Adipocyte (in vitro differentiated cells): Measurements from ENCODE around the gene SEMA4D.
A peak's percentile ranks its signal among the peaks of the same experiment; 100 is the strongest.

Source experiments
- DNase-seq: peaks from one replicate; pipeline ENCODE4 v3.0.0-alpha.2; 2015; ENCODE audit warnings: low read depth
- H3K27me3 ChIP-seq: replicated peaks from 2 replicates; pipeline ENCODE4 v1.7.0; 2013; ENCODE audit warnings: mild to moderate bottlenecking, low read length, moderate library complexity; ENCODE audit not compliant: control insufficient read depth, insufficient read depth
- H3K36me3 ChIP-seq: 2 replicates; pipeline ENCODE4 v1.7.0; 2013; ENCODE audit warnings: low read length, mild to moderate bottlenecking, moderate library complexity; ENCODE audit not compliant: control insufficient read depth, insufficient read depth, severe bottlenecking
- H3K4me1 ChIP-seq: 2 replicates; pipeline ENCODE4 v1.7.0; 2013; ENCODE audit warnings: mild to moderate bottlenecking, low read length, moderate library complexity; ENCODE audit not compliant: control insufficient read depth, insufficient read depth
- H3K4me3 ChIP-seq: 2 replicates; pipeline ENCODE4 v1.7.0; 2013; ENCODE audit warnings: mild to moderate bottlenecking, low read length, moderate library complexity
- H3K9ac ChIP-seq: 2 replicates; pipeline ENCODE4 v1.7.0; 2013; ENCODE audit warnings: mild to moderate bottlenecking, low read length, moderate library complexity
- H3K9me3 ChIP-seq: 2 replicates; pipeline ENCODE4 v1.7.0; 2013; ENCODE audit warnings: mild to moderate bottlenecking, low read length, moderate library complexity; ENCODE audit not compliant: control insufficient read depth

SEMA4D gene, protein sequence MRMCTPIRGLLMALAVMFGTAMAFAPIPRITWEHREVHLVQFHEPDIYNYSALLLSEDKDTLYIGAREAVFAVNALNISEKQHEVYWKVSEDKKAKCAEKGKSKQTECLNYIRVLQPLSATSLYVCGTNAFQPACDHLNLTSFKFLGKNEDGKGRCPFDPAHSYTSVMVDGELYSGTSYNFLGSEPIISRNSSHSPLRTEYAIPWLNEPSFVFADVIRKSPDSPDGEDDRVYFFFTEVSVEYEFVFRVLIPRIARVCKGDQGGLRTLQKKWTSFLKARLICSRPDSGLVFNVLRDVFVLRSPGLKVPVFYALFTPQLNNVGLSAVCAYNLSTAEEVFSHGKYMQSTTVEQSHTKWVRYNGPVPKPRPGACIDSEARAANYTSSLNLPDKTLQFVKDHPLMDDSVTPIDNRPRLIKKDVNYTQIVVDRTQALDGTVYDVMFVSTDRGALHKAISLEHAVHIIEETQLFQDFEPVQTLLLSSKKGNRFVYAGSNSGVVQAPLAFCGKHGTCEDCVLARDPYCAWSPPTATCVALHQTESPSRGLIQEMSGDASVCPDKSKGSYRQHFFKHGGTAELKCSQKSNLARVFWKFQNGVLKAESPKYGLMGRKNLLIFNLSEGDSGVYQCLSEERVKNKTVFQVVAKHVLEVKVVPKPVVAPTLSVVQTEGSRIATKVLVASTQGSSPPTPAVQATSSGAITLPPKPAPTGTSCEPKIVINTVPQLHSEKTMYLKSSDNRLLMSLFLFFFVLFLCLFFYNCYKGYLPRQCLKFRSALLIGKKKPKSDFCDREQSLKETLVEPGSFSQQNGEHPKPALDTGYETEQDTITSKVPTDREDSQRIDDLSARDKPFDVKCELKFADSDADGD

DNA sequence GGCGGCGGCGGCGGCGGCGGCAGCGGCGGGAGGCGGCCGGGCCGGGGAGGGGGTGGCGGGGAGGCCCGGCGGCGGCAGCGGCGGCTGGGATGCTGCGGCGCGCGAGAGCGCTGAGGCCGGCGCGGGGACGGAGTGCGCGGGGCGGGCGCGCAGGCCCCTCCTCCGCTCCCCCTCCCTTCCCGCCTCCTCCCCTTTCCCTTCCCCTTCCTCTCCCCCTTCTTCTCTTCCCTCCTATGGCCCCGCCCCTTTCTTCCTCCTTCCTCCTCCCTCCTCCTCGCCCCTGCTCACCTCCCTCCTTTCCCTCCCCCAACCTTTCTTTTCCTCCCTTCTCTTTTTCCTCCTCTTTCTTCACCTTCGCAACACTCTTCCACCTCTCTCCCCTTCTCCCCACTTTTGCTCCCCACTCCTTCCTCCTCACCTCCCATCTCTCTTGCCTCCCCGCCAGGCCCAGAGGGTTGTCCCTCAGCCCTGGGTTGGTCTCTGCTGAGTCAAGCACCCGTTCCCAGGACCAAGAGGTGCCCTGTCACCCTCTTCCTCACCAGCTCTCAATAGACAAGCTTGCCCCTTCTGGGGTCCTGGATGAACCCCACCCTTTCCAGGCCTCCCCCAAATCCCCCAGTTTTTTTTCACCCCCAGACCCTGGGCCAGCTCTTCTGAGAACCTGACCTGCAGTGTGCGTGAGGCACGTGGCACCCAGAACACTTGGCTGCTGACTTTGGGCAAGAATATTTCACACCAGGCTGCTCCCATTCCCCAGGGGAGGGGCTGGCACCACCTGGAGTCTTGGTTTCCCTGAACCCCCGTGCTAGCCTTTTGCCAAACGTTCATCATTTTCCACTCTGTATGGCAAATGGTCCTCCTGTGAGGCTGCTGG is at the start of gene SEMA4D:
Gene SEMA4D (minus strand): TSS at position 136 of the 874 bp plus-strand sequence. CDS start 92,657 bp downstream, outside the sequence.
- no peak within 1 kb of the TSS for H3K4me3 ChIP-seq
- no peaks in the 10 kb centered on the region for H3K36me3 ChIP-seq
- H3K27me3 ChIP-seq, result peaks cover 52% of the 10 kb centered on the region

DNA sequence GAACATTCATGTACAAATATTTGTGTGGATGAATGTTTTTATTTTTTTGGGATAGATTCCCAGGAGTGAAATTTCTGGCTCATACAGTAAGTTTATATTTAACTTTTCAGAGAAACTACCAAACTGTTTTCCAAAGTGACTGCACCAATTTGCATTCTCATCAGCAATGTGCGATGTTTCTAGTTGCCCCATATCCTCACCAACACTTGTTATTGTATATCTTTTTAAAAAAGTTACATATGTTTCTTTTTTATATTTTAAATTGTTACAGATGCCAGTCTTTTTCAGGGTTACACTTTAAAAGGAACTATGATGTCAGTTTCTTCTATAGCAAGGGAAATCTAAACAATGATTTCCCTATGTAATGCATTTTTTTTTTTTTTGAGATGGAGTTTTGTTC is 49.1 kb upstream of the SEMA4D start:
- H3K36me3 ChIP-seq, result no peaks in the 10 kb centered on the region
- H3K4me3 ChIP-seq, result no peak overlapping the region
- no peaks in the 10 kb centered on the region for H3K4me1 ChIP-seq
- DNase-seq, result no peak
- H3K9ac ChIP-seq, result no peak overlapping the region
- peaks cover 14% of the 10 kb centered on the region for H3K9me3 ChIP-seq
- H3K27me3 ChIP-seq, result peaks cover 13% of the 10 kb centered on the region

More for the DNA sequence above, at the start of gene SEMA4D:
- peak; percentile 55 for DNase-seq
- Histone ChIP-seq H3K9me3 (no peaks in the 10 kb centered on the region), H3K4me1 (no peaks in the 10 kb centered on the region), H3K9ac (no peak within 1 kb of the TSS)

DNA sequence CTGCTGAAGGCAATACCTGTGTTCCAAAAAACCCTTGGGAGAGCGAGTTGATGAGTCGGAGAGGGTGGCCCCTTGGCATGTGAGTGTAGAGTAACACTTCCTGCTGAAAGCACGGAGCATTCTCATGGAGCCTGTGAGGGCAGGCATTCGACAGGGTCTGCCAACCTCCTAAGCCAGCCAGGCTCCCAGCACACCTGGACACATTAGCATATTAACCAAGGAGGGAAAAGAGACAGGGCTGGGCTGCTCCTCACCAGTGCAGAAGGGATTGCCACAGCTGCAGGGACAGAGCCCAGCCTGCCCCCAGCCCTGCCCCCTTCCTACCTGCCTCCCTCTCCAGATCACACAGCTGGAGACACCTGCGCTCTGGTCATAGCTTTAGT is 46.4 kb upstream of the SEMA4D start:
- Histone ChIP-seq H3K27me3 (peaks cover 26% of the 10 kb centered on the region), H3K9ac (no peak overlapping the region), H3K9me3 (peaks cover 14% of the 10 kb centered on the region), H3K36me3 (no peaks in the 10 kb centered on the region), H3K4me1 (no peaks in the 10 kb centered on the region), H3K4me3 (no peak overlapping the region)
- DNase-seq, result no peak

DNA sequence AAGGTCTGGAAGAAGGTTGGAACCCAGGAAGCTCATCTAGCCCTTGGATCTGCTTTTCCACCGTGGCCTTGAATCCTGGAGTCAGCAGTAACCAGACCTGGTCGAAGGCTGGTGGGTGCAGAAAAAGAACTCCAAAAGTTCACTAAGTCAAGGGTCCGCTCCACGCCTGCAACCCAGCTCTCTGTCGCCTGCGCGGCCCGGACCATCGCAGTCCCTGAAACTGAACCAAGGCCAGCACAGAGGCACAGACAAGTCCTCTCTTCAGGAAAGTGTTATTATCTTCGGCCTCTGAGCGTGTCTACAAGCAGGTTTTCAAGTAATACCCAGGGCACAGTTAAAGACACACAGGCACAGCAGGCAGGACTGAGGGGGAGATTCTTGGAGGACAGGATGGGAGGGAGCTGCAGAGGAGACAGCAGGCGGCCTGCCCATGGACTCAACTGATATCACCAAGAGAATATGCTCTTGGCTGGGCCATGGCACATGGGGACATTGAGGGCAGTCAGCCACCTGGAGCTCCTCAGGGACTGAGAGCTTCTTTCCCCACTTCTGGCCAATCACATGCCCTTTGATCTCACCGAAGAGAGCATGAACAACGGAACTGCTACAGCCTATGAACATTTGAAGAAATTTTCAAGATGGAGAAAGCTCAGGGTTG is 45.8 kb upstream of the SEMA4D start:
- no peak for DNase-seq
- no peak overlapping the region for H3K9ac ChIP-seq
- peaks cover 14% of the 10 kb centered on the region for H3K9me3 ChIP-seq
- H3K36me3 ChIP-seq, result no peaks in the 10 kb centered on the region
- H3K4me3 ChIP-seq, result no peak overlapping the region
- H3K4me1 ChIP-seq, result no peaks in the 10 kb centered on the region
- H3K27me3 ChIP-seq, result peaks cover 26% of the 10 kb centered on the region

DNA sequence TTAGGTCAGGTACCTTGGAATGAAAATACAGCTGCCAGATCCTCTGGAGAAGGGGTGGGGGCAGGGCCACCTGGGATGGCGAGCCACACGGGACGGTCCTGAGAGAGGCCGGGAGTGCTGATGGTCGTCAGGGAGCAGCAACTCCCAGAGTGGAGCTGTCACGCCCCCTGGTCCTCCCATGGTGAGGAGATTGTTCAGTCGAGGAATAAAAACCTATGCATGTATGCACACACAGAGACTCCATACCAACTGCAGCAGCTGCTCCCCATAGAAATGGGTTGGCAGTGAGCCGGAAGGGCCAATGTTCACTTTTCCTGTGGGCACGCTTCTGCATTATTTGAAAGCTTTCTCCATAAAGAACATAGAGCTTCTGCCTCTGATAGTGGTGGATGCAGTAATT is 45.2 kb upstream of the SEMA4D start:
- Histone ChIP-seq H3K36me3 (no peaks in the 10 kb centered on the region), H3K9ac (no peak overlapping the region), H3K27me3 (peaks cover 26% of the 10 kb centered on the region), H3K4me1 (no peaks in the 10 kb centered on the region), H3K9me3 (peaks cover 14% of the 10 kb centered on the region), H3K4me3 (no peak overlapping the region)
- no peak for DNase-seq

DNA sequence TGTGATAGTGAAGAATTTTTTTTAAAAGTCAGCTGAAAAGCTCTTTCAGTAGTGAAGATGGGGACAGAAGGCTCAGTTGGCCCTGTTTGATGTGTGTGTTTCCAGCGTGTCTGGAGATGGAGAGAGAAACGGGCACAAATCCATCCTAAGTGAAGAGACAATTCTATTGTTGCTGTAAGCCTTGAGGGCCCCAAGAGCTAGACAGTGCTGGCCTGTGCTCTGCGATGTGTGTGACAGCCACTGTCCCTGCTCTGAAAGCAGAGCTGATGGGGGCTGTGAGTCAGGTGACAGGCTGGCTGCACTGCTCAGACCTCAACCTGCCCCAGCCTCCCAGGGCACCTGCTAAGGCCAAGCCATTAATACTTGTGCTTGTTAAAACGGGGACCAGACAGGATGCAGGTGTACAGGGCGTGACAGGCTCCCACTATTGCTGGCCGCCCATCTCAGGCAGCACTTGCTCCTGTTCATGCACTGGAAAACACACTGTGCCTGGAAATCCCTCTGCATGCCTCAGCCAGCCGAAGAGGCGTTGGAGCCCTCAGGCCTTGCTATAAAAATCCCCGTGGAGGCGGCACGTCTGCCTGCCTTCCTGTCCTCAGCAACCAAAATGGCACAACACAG is 44.6 kb upstream of the SEMA4D start:
- H3K9me3 ChIP-seq, result peaks cover 14% of the 10 kb centered on the region
- peaks cover 26% of the 10 kb centered on the region for H3K27me3 ChIP-seq
- H3K4me1 ChIP-seq, result no peaks in the 10 kb centered on the region
- no peak overlapping the region for H3K4me3 ChIP-seq
- DNase-seq, result no peak
- no peak overlapping the region for H3K9ac ChIP-seq
- no peaks in the 10 kb centered on the region for H3K36me3 ChIP-seq

DNA sequence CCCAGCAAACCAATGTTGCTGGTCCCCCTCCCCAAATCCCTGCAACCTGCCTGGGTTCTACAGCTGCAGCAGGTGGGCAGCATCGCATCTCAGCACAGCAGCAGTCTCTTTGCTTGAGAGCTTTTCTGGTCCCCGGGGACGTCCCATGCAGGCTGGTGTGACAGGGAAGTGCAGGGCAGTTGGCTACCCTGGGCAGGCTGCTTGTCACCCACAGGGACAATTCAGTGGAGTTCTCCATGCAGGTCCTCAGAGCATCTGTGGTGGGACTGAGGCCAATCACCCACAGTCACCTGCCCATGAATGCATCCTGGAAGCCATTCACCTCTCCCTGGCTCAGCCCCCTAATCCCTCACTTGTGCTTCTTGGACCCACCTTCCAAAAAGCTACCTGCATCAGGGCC is 43.9 kb upstream of the SEMA4D start:
- H3K27me3 ChIP-seq, result peaks cover 29% of the 10 kb centered on the region
- H3K9ac ChIP-seq, result no peak overlapping the region
- H3K36me3 ChIP-seq, result no peaks in the 10 kb centered on the region
- no peak overlapping the region for H3K4me3 ChIP-seq
- no peak for DNase-seq
- H3K4me1 ChIP-seq, result no peaks in the 10 kb centered on the region
- H3K9me3 ChIP-seq, result peaks cover 14% of the 10 kb centered on the region

DNA sequence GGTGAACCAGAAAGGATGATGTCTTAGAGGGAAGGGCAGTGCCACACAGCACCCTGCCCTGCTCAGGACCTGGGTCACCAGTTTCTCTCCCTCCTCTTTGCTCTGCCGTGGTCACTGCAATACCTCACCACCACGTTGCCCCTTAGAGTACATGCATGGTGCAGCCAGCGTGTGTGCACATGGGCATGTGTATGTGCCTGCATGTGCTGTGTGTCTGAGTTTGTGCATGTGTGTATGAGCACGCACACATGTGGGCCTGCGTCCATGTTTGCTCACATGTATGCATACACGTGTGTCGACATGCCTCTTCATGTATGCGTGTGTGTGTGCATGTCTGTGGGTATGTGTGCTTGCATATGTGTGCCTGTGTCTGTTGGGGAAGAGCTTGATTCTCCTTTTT is 41.5 kb upstream of the SEMA4D start:
- Histone ChIP-seq H3K4me1 (no peaks in the 10 kb centered on the region), H3K9ac (no peak overlapping the region), H3K36me3 (no peaks in the 10 kb centered on the region), H3K9me3 (no peaks in the 10 kb centered on the region), H3K27me3 (peaks cover 43% of the 10 kb centered on the region), H3K4me3 (no peak overlapping the region)
- no peak for DNase-seq

DNA sequence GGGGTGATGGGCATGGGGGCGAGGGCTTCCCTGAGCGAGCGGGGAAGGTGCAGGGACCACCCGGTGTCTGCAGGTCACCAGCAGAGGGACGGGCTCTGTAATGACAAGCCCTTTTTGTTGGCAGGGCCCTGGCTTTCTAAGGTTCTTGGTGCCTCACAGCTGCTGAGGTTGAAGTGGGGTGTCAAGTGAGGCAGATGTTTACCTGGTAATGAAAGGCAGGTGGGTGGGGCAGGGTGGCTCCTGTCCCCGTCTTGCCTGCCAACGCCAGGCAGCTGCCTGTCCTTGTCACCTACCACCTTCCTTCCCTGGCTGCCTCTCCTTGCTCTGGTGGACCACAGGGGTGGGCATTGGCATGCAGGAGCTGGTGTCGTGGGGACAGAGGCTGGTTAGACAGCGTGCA is 41.0 kb upstream of the SEMA4D start:
- Histone ChIP-seq H3K36me3 (no peaks in the 10 kb centered on the region), H3K9ac (no peak overlapping the region), H3K27me3 (peaks cover 46% of the 10 kb centered on the region), H3K9me3 (no peaks in the 10 kb centered on the region), H3K4me1 (no peaks in the 10 kb centered on the region), H3K4me3 (no peak overlapping the region)
- DNase-seq, result no peak

DNA sequence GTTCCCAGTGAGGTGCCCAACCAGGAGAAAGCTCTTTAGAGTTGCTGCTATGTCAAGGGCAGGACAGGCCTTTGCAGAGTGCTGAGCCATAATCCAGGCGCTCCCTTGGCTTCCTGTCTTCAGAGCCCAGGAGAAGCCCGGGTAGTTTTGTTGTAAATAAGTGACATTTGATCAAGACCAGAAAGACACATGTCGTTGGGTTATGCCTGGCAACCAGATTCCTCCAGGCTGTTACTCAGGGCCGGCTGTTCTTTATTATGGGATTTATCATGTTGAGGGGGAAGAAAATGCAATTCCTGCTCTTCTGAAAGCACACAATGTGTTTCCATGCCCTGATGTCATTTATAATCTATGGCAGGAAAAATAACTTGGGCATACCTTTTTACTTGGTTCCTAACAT is 39.3 kb upstream of the SEMA4D start:
- Histone ChIP-seq H3K27me3 (peaks cover 45% of the 10 kb centered on the region), H3K9me3 (no peaks in the 10 kb centered on the region), H3K9ac (no peak overlapping the region), H3K4me1 (no peaks in the 10 kb centered on the region), H3K36me3 (no peaks in the 10 kb centered on the region), H3K4me3 (no peak overlapping the region)
- no peak for DNase-seq
